Head of caudate nucleus (tissue), 42 donors: ENCODE results near the gene MTARC2.
"Not testable (repeated sequence)": the region's sequence is repeated elsewhere in the genome, so short reads cannot be mapped to it uniquely, and the experiment has no call there.

Source experiments
- DNase-seq, 42 donors: peaks; one replicate each; pipeline versions ENCODE4 v3.0.0 to v3.0.0-alpha.2; 2020 to 2021; ENCODE audit warnings: mixed read lengths in 7 of 42
- intact Hi-C: fragments of 100-400 bp; cut with DNase I; formaldehyde crosslinking; loops from one replicate; pipeline ENCODE4 v1.15.0; 2022

The MTARC2 gene

DNA sequence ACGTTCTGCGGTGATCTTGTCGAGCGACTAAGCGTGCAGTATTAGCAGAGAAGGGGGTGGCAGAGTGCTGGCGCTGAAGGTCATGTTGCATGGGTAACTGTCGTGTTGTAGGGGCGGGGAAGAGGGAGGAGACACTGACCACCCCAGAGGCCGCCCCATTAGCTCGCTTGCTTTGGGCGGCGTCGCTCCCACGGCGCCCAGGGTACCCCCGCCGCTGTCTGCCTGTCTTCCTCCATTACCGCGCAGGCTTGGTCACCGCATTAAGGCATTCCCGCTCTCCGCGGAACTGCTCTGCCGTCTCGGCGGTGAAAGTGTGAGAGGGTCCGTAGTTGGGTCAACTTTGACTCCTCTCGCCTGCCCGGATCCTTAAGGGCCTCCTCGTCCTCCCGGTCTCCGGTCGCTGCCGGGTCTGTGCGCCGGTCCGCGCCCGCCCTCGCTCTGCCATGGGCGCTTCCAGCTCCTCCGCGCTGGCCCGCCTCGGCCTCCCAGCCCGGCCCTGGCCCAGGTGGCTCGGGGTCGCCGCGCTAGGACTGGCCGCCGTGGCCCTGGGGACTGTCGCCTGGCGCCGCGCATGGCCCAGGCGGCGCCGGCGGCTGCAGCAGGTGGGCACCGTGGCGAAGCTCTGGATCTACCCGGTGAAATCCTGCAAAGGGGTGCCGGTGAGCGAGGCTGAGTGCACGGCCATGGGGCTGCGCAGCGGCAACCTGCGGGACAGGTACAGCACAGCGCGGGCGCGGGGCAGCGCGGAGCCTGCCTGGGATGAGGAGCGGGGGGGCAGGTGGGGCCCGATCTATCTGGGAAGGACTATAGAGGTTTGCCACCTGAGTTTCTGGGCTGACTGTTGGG, at the start of gene MTARC2:
TSS of gene MTARC2 (plus strand) at position 234 of the 846 bp plus-strand sequence. CDS start at position 444, 210 bp downstream.
- DNase-seq, result peak; percentile 14 to 74 (median 52)
- intact Hi-C loops, result no loop called here

DNA sequence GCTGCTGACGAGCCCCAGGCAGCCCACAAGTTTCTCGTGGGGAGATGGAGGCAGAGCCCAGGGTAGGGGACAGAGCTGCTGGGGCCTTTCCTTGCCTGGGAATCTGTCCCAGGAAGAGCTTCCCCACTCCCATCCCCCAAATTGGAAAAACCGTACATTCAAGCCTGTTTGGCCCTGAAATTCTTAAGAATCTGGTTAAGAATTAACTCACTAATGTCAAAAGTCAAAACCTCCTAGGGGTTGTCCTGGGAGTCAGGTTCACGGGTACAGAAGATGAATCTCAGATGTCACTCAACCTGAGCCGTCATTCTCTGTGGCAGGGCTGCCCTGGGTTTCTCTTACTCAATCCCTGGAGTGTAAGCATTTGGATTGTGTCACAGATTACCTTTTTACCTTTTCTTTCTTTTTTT, 49.5 kb upstream of the MTARC2 start:
- peak in 2 of 42 donors; percentile 9 to 39 for DNase-seq
- intact Hi-C loops, result no loop called here

- peak in 2 of 42 donors; percentile 22 to 34 for DNase-seq
- intact Hi-C loops, result no loop called here
These were observed 49.1 kb upstream of the MTARC2 start for GRCh38 chr1:220699044-220699443.

GRCh38 chr1:220700556-220701179, 47.5 kb upstream of the MTARC2 start:
- DNase-seq, result peak in 3 of 42 donors; percentile 22 to 52 (median 28)
- intact Hi-C loops, result no loop called here

- DNase-seq, result no peak
- intact Hi-C loops, result no loop called here
These were observed 46.1 kb upstream of the MTARC2 start for GRCh38 chr1:220701974-220702373.

- no peak for DNase-seq
- intact Hi-C loops, result no loop called here
These were observed 45.3 kb upstream of the MTARC2 start for GRCh38 chr1:220702733-220703270.

DNA sequence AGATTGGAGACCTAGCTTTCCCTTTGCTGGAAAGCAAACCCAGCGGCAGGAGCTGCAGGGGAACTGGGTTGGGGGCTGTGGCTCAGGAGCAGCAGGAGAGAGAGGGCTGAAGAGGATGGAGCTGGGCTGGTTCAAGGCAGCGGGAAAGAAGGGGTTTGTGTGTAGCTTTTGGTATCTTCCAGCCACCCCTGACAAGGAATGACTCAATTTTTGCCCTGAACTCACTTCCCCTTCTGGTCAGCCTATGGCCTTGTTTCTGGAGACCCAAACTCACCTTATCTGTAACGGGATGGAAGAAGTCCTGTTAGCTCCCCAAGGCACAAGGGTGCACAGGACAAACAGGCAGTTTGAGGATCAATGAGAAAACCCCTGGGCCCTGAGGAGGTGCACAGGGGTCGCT, 44.8 kb upstream of the MTARC2 start:
- intact Hi-C loops, result no loop called here
- peak in 1 of 42 donors; percentile 32 for DNase-seq

- intact Hi-C loops, result no loop called here
These were observed 42.3 kb upstream of the MTARC2 start for GRCh38 chr1:220705782-220706181.

DNA sequence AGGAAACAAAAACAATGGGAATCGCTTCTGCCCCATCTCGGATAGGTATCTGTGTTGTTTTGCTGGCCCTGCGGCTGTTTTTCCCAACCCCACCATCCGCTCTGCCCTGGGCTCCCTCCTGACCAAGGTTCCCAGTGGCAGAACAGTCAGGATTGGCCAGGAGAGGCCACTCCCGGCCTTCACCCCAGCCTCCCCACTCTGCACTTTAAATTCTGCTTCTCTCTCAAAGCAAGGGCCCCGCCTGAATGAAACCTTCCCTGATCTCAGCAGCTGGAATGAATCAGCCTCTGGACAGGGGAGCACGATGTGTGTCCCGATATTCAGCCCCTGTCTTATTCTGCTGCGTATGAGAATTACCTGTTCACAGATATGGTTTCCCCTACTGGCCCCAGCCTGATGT, 41.6 kb upstream of the MTARC2 start:
- no peak for DNase-seq
- intact Hi-C loops, result no loop called here

More at GRCh38 chr1:220705782-220706181, 42.3 kb upstream of the MTARC2 start:
- DNase-seq, result no peak

DNA sequence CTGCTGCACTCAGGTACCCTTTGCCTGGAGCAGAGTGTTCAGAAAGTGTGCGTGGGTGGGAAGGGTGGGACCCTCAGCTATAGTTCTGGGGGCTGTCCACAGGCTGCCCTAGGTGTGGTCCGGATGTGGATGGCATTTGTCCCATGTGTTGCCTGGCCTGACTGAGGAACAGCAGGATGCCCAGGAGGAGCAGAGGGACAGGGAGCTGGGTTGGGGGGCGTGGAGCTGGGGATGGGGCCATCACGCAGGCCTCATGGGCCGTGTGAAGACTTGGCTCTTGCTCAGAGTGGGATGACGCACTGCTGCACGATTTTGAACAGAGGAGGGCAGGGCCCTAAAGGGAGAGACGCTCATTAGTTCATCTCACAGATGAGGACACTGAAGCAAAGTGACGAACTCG, 41.0 kb upstream of the MTARC2 start:
- no peak for DNase-seq
- intact Hi-C loops, result no loop called here

DNA sequence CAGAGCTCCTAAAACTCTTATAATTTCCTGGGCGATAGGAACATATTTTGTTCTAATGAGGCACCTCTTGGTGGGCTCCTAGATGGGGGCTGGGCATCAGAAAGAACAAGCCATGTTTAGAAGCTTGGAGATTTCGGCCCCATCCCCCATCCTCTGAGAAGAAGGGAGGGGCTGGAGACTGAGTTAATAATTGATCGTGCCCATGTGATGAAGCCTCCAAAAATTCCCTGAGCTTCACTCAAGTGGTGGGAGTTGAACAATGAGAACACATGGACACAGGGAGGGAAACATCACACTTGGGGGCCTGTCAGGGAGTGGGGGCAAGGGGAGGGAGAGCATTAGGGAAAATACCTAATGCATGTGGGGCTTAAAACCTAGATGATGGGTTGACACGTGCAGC, 39.9 kb upstream of the MTARC2 start:
- intact Hi-C loops, result no loop called here
- DNase-seq, result peak in 1 of 42 donors; percentile 8

- peak in 1 of 42 donors; percentile 20 for DNase-seq
- intact Hi-C loops, result no loop called here
These were observed 39.0 kb upstream of the MTARC2 start for GRCh38 chr1:220708936-220709801.

DNA sequence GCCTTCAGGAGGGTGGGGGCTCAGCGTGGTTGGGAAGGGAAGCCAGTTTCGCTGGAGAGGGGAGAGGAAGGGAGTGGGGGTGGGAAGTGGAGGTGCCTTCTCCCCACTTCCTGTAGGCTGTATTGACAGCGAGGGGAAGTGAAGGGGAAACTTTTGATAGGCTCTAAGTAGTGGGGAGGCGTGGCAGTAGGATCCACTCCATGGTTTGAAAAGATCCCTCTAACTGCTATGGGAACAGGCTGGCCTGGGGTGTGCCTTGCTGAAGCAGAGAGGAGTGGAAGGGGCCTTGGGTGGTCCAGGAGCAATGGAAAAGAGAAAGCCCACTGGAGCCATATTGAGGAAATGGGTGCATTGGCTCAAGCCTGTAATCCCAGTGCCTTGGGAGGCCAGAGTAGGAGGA, 37.8 kb upstream of the MTARC2 start:
- no peak for DNase-seq
- intact Hi-C loops, result no loop called here

DNA sequence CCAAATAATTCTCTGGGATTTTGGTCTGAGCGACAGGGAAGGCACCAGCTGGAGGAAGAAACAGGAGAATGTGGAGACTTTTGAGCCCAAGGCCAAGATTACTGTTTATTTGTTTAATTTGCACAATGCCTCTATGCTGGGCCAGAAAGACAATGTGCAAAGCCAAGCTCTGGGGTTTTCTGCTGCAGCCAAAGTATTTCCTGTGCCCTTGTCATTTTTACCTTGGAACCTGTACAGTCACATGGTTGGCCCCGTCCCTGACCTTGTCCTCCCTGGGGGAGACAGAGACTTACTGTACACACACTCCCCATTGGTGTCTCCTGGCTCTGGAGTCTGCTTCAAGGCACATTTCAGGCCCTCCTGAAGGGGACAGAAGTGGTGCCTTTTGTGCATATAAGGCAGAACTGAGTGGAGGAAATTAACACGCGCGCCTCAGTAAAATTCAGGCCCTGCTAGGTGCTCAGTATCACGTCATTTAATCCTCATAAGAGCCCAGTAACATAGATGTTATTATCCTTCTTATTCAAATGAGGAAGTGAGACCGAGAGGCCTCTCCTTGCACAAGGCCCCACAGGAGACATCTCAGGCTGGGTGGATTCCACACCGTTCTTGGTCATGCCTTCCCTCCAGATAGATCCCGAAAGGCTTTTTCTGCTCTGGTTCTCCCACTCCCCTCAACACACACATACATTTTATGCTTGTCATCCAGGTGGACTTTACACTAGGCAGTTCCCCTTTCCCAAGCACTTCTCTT, 36.9 kb upstream of the MTARC2 start:
- intact Hi-C loops, result no loop called here
- peak in 1 of 42 donors; percentile 35 for DNase-seq

GRCh38 chr1:220715986-220716385, 32.1 kb upstream of the MTARC2 start:
- intact Hi-C loops, DNase-seq: not testable (repeated sequence)

GRCh38 chr1:220717800-220718640, 30.1 kb upstream of the MTARC2 start:
- no peak for DNase-seq
- intact Hi-C loops, result no loop called here

- intact Hi-C loops, DNase-seq: not testable (repeated sequence)
These were observed 26.9 kb upstream of the MTARC2 start for GRCh38 chr1:220721266-220721665.

- DNase-seq, result no peak
- intact Hi-C loops, result no loop called here
These were observed 21.5 kb upstream of the MTARC2 start for GRCh38 chr1:220726634-220727033.
